PC-9 (cell line): ENCODE measurements around the gene PKIB. TPM values are rescaled to one million over a fixed set of nuclear protein-coding genes. Genes with fewer than 3 reads are reported as not detected.

Source experiments
- BruUV-seq: library from RNA; stranded (reverse); fragments of 400-500 nt; replicated peaks from 2 replicates; lab custom pipeline; 2021; lab: Mats Ljungman, UMichigan
- CTCF ChIA-PET: fragments of 300-600 bp; sonication (Branson Sonifier 250); formaldehyde crosslinking; loops from one replicate; lab custom pipeline; 2022; ENCODE audit warnings: antibody characterized with exemption; lab: Charles Lee
- POLR2A ChIA-PET: fragments of 300-600 bp; sonication (Branson Sonifier 250); formaldehyde crosslinking; loops from one replicate; lab custom pipeline; 2022; ENCODE audit warnings: antibody characterized with exemption; ENCODE audit not compliant: unreplicated experiment; lab: Charles Lee
- DNase-seq, 2 experiments: peaks; one replicate each; pipeline versions ENCODE4 v3.0.0 to v3.0.0-alpha.2; 2015 to 2022; ENCODE audit warnings: mixed read lengths in 1 of 2
- H2AFZ ChIP-seq: fragments of 200-600 bp; sonication (generic); 2 replicates; pipeline ENCODE4 v1.8.1; 2017; ENCODE audit warnings: antibody characterized with exemption
- H3F3A ChIP-seq: fragments of 200-600 bp; sonication (generic); 2 replicates; pipeline ENCODE4 v1.8.1; 2017; ENCODE audit warnings: antibody characterized with exemption, mild to moderate bottlenecking, low read depth; ENCODE audit not compliant: insufficient read depth
- H3K27ac ChIP-seq: fragments of 200-600 bp; sonication (generic); 2 replicates; pipeline ENCODE4 v1.6.1; 2016; ENCODE audit warnings: mixed run types
- H3K27me3 ChIP-seq: fragments of 200-600 bp; sonication (generic); 2 replicates; pipeline ENCODE4 v1.6.1; 2016; ENCODE audit warnings: low read depth, mixed run types; ENCODE audit not compliant: insufficient read depth
- H3K36me3 ChIP-seq: fragments of 200-600 bp; sonication (generic); 2 replicates; pipeline ENCODE4 v1.6.1; 2016; ENCODE audit warnings: low read depth, mixed run types
- H3K4me1 ChIP-seq: fragments of 200-600 bp; sonication (generic); replicated peaks from 2 replicates; pipeline ENCODE4 v1.6.1; 2016; ENCODE audit warnings: mixed run types; ENCODE audit not compliant: insufficient read depth
- H3K4me2 ChIP-seq: fragments of 200-600 bp; sonication (generic); 2 replicates; pipeline ENCODE4 v1.6.1; 2017; ENCODE audit warnings: mixed run types
- H3K4me3 ChIP-seq: fragments of 200-600 bp; sonication (generic); 2 replicates; pipeline ENCODE4 v1.6.1; 2016; ENCODE audit warnings: mixed run types
- H3K79me2 ChIP-seq: fragments of 200-600 bp; sonication (generic); 2 replicates; pipeline ENCODE4 v1.6.1; 2017; ENCODE audit warnings: low read depth, mixed run types
- H3K9me2 ChIP-seq: fragments of 200-600 bp; sonication (generic); 2 replicates; pipeline ENCODE4 v1.8.1; 2017; ENCODE audit warnings: mild to moderate bottlenecking; ENCODE audit not compliant: insufficient read depth
- H3K9me3 ChIP-seq: fragments of 200-600 bp; sonication (generic); 2 replicates; pipeline ENCODE4 v1.8.1; 2016; ENCODE audit warnings: low read depth; ENCODE audit not compliant: insufficient read depth
- H4K20me1 ChIP-seq: fragments of 200-600 bp; sonication (generic); 2 replicates; pipeline ENCODE4 v1.8.1; 2017; ENCODE audit not compliant: insufficient read depth
- EZH2 ChIP-seq: fragments of 200-600 bp; sonication (generic); IDR thresholded peaks from 2 replicates; pipeline ENCODE4 v1.8.0; 2017; ENCODE audit warnings: antibody characterized with exemption, low read depth
- intact Hi-C: fragments of 100-400 bp; cut with micrococcal nuclease; formaldehyde crosslinking; loops from one replicate; pipeline ENCODE4 v1.10.0; 2022; ENCODE audit not compliant: unreplicated experiment
- total RNA-seq: library from RNA; stranded (reverse); gene quantifications from 2 replicates; pipeline ENCODE4 v1.2.3, GENCODE V29; 2021
- TF ChIP-seq, protein P1 (sequence below): fragments of 200-600 bp; sonication (generic); conservative IDR thresholded peaks from 2 replicates; pipeline ENCODE4 v1.6.1; 2017; ENCODE audit warnings: mixed run types, antibody characterized with exemption, mild to moderate bottlenecking, moderate library complexity

Gene PKIB
- total RNA-seq, 1 experiment from 2014 or later = 7.0 TPM

DNA sequence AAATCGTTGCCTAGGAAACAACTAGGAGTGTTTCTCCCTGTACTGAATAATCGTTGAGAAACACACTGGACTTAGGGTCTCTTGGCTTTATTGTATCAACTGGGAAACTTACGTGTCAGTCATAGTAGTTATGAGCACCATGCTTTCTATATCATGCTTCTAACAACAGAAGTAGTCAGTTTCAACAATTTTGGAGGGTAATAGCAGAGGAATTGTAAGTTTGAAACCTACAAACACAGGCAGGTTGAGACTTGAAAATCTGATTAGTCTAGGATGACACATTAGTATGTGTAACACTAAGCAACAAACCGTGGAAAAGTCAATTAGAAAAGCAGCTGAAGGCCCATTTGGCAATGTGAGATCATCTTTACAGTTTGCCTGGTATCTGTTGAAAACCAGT lies 125.4 kb downstream of the PKIB start:
- Histone ChIP-seq H3K4me1 (no peaks in the 10 kb centered on the region), H4K20me1 (no peaks in the 10 kb centered on the region), H2AFZ (no peak overlapping the region), H3K4me3 (no peak overlapping the region), H3K36me3 (no peaks in the 10 kb centered on the region), H3F3A (no peaks in the 10 kb centered on the region), H3K9me2 (no peaks in the 10 kb centered on the region), H3K27ac (no peak overlapping the region), H3K4me2 (no peak overlapping the region), H3K9me3 (no peaks in the 10 kb centered on the region), H3K79me2 (no peaks in the 10 kb centered on the region), H3K27me3 (no peaks in the 10 kb centered on the region)
- intact Hi-C loops = no loop called here
- BruUV-seq = no TSS peak
- POLR2A ChIA-PET = no interaction called here
- CTCF ChIA-PET = no interaction called here
- TF ChIP-seq EZH2 = no peak
- TF ChIP-seq, protein P1, sequence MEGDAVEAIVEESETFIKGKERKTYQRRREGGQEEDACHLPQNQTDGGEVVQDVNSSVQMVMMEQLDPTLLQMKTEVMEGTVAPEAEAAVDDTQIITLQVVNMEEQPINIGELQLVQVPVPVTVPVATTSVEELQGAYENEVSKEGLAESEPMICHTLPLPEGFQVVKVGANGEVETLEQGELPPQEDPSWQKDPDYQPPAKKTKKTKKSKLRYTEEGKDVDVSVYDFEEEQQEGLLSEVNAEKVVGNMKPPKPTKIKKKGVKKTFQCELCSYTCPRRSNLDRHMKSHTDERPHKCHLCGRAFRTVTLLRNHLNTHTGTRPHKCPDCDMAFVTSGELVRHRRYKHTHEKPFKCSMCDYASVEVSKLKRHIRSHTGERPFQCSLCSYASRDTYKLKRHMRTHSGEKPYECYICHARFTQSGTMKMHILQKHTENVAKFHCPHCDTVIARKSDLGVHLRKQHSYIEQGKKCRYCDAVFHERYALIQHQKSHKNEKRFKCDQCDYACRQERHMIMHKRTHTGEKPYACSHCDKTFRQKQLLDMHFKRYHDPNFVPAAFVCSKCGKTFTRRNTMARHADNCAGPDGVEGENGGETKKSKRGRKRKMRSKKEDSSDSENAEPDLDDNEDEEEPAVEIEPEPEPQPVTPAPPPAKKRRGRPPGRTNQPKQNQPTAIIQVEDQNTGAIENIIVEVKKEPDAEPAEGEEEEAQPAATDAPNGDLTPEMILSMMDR = no peak
- no peak for DNase-seq

DNA sequence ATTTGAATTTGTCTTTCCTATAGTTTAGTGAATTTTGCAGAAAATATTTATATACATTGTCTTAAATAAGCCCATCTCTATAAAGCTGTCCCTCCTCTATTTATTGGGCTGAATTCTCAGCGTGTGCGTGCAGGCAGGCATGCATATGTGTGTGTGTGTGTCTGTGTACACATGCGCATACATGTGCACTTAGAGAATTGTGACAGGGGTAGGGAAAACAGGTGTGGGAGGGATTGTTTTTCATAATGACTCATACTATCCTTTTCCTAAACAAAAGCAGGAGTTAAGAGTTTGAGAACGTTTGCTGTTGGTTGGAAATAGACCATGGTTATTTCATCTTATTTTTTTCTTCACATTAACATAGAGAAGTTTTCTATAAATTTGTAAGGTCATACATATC lies 126.0 kb downstream of the PKIB start:
- POLR2A ChIA-PET = no interaction called here
- no peak overlapping the region for H3K27ac ChIP-seq
- H3K4me2 ChIP-seq = no peak overlapping the region
- H3K36me3 ChIP-seq = no peaks in the 10 kb centered on the region
- CTCF ChIA-PET = no interaction called here
- no peaks in the 10 kb centered on the region for H4K20me1 ChIP-seq
- intact Hi-C loops = no loop called here
- no peak for DNase-seq
- no peaks in the 10 kb centered on the region for H3F3A ChIP-seq
- no peak overlapping the region for H2AFZ ChIP-seq
- no peak for TF ChIP-seq EZH2
- TF ChIP-seq, protein P1 = no peak
- H3K9me2 ChIP-seq = no peaks in the 10 kb centered on the region
- no peaks in the 10 kb centered on the region for H3K9me3 ChIP-seq
- H3K79me2 ChIP-seq = no peaks in the 10 kb centered on the region
- no peaks in the 10 kb centered on the region for H3K4me1 ChIP-seq
- no peak overlapping the region for H3K4me3 ChIP-seq
- H3K27me3 ChIP-seq = no peaks in the 10 kb centered on the region
- BruUV-seq = no TSS peak

GRCh38 chr6:122736616-122737015 lies 126.4 kb downstream of the PKIB start:
- DNase-seq = no peak
- no peak overlapping the region for H3K27ac ChIP-seq
- H2AFZ ChIP-seq = no peak overlapping the region

More at GRCh38 chr6:122736616-122737015, 126.4 kb downstream of the PKIB start:
- no peaks in the 10 kb centered on the region for H3F3A ChIP-seq
- intact Hi-C loops = no loop called here
- H3K4me1 ChIP-seq = no peaks in the 10 kb centered on the region
- H3K36me3 ChIP-seq = no peaks in the 10 kb centered on the region
- no TSS peak for BruUV-seq
- ChIA-PET POLR2A (no interaction called here), CTCF (no interaction called here)
- H4K20me1 ChIP-seq = no peaks in the 10 kb centered on the region
- H3K79me2 ChIP-seq = no peaks in the 10 kb centered on the region
- H3K9me3 ChIP-seq = no peaks in the 10 kb centered on the region
- TF ChIP-seq EZH2 = no peak
- TF ChIP-seq, protein P1 = no peak
- no peaks in the 10 kb centered on the region for H3K27me3 ChIP-seq
- no peak overlapping the region for H3K4me2 ChIP-seq
- no peaks in the 10 kb centered on the region for H3K9me2 ChIP-seq
- H3K4me3 ChIP-seq = no peak overlapping the region
